HG02798 (cell line): ENCODE data around the gene DBNDD2.

Experiments used
- ATAC-seq: cut with Tn5 transposase; IDR thresholded peaks from one replicate; pipeline ENCODE4 v1.9.1; 2021; ENCODE audit warnings: mild to moderate bottlenecking; ENCODE audit not compliant: unreplicated experiment, poor library complexity

The DBNDD2 gene

GRCh38 chr20:45377269-45377668 is 30.8 kb upstream of the DBNDD2 start:
- ATAC-seq, result no peak

GRCh38 chr20:45378191-45378590 is 29.9 kb upstream of the DBNDD2 start, which contains the start of gene TP53TG5:
Gene TP53TG5, minus strand, starts transcription at chr20:45378325. Its CDS starts 89 bp downstream, at chr20:45378236.
- no peak for ATAC-seq

GRCh38 chr20:45387274-45387673 is 20.8 kb upstream of the DBNDD2 start:
- no peak for ATAC-seq

- no peak for ATAC-seq
These were observed 17.2 kb upstream of the DBNDD2 start for GRCh38 chr20:45390931-45391330.

- ATAC-seq, result no peak
These were observed 16.5 kb upstream of the DBNDD2 start for GRCh38 chr20:45391559-45391958.

GRCh38 chr20:45392733-45393132 is 15.4 kb upstream of the DBNDD2 start:
- no peak for ATAC-seq

- no peak for ATAC-seq
These were observed 13.6 kb upstream of the DBNDD2 start for GRCh38 chr20:45394221-45395113.

GRCh38 chr20:45395114-45395415 is 13.0 kb upstream of the DBNDD2 start:
- ATAC-seq, result no peak

GRCh38 chr20:45399018-45399417 is 9.1 kb upstream of the DBNDD2 start:
- ATAC-seq, result no peak

- no peak for ATAC-seq
These were observed 7.6 kb upstream of the DBNDD2 start for GRCh38 chr20:45400346-45401031.

- no peak for ATAC-seq
These were observed 5.1 kb upstream of the DBNDD2 start for GRCh38 chr20:45402946-45403345.

GRCh38 chr20:45404438-45404837 is 3.7 kb upstream of the DBNDD2 start:
- ATAC-seq, result no peak

- no peak for ATAC-seq
These were observed 2.4 kb upstream of the DBNDD2 start for GRCh38 chr20:45405571-45406259.

- ATAC-seq, result no peak
These were observed 1.6 kb upstream of the DBNDD2 start for GRCh38 chr20:45406260-45407066.

- no peak for ATAC-seq
These were observed 883 bp upstream of the DBNDD2 start for GRCh38 chr20:45407067-45407745.

- ATAC-seq, result no peak
These were observed 641 bp downstream of the DBNDD2 start for GRCh38 chr20:45408646-45409213.

GRCh38 chr20:45409521-45410272 is 1.6 kb downstream of the DBNDD2 start:
- no peak for ATAC-seq

- no peak for ATAC-seq
These were observed 2.8 kb downstream of the DBNDD2 start for GRCh38 chr20:45410887-45411286.

GRCh38 chr20:45412653-45413052 is 4.6 kb downstream of the DBNDD2 start:
- ATAC-seq, result no peak
